Retina (tissue), 1 donor: ENCODE results near the gene TEKT5.
"Not testable (repeated sequence)": the region's sequence is repeated elsewhere in the genome, so short reads cannot be mapped to it uniquely, and the experiment has no call there.

ENCODE experiments used
- DNase-seq: peaks from one replicate; pipeline ENCODE4 v3.0.0-alpha.2; 2016

Gene TEKT5

DNA sequence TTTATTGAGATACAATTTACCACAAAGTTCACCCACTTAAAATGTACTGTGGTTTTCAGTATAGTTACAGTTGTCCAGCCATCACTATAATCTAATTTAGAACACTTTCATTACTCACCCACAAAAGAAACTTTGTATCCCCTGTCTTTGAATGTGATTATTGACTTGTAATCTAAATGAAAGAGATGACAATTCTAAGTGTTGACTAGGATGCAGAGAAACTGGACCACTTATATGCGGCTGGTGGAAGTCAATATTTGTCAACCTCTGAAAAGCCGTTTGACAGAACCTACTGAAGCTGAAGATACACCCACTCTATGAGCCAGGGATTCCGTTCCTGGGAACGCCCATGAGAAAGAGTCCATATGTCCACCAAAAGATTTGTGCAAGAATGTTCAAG is 36.8 kb downstream of the TEKT5 start:
- no peak for DNase-seq

DNA sequence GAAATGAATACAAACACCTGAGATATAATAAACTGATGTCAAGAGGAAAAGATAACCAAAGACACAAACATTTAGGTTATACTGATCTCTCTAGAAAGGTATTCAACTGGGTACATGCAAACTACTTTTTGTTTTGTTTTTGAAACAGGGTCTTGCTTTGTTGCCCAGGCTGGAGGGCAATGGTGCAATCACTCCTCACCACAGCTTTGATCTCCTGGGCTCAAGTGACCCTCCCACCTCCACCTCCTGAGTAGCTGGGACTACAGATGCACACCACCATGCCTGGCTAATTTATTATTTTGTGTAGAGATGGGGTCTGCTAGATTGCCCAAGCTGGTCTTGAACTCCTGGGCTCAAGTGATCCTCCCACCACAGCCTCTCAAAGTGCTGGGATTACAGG is 38.1 kb downstream of the TEKT5 start:
- DNase-seq: no peak

GRCh38 chr16:10655415-10655977 is 39.2 kb downstream of the TEKT5 start:
- DNase-seq: no peak

GRCh38 chr16:10654592-10655414 is 39.9 kb downstream of the TEKT5 start:
- DNase-seq: no peak

DNA sequence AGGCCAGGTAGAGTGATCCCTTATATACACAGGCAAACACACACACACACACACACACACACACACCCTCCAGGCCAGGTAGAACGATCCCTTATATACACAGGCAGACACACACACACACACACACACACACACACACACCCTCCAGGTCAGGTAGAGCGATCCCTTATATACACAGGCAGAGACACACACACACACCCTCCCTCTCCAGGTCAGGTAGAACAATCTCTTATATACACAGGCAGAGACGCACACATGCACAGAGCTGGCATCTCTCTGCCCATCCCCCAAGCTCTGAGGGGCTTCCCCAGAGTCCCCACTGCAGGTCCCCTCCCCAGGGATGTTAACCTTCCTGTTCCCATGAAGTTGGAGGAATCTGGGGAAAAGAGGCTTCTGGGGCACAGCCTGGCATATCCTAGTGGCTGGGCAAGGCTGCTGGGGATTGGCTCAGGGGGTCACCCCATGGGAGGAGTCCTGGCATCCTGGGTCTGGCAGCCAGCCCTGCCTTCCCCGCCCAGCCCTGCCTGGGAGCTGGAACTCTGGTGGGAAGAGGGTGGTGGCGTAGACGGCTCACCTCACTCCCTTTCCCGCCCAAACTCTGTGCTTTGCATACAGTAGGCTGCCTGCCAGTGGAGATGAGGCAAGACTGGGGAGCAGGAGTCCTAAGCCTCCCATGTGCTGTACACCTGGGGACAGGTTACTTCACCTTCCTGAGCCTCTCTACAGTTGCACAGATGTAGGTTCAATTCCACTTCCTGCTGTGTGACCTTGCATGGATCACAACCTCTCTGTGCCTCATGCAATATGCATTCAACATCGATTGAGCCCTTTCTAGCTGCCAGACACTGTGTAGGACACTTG is 41.8 kb downstream of the TEKT5 start:
- DNase-seq: no peak

DNA sequence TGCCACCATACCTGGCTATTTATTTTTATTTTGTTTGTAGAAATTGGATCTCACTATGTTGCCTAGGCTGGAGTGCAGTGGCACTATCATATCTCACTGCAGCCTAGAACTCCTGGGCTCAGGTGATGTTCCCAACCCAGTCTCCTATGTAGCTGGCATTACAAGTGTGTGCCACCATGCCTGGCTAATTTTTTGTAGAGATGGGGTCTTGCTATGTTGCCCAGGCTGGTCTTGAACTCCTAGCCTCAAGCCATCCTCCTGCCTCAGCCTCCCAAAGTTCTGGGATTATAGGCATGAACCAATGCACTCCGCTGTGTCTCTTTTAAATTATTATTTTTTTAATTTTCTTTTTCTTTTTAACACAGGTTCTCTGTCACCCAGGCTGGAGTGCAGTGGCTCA is 45.6 kb downstream of the TEKT5 start:
- DNase-seq: not testable (repeated sequence)

- no peak for DNase-seq
These were observed 46.9 kb downstream of the TEKT5 start for GRCh38 chr16:10647721-10648296.

GRCh38 chr16:10647264-10647720 is 47.4 kb downstream of the TEKT5 start:
- DNase-seq: no peak

- DNase-seq: no peak
These were observed 48.0 kb downstream of the TEKT5 start for GRCh38 chr16:10646581-10647263.

- DNase-seq: no peak
These were observed 48.5 kb downstream of the TEKT5 start for GRCh38 chr16:10646228-10646580.

- no peak for DNase-seq
These were observed 50.6 kb downstream of the TEKT5 start for GRCh38 chr16:10644092-10644491.

DNA sequence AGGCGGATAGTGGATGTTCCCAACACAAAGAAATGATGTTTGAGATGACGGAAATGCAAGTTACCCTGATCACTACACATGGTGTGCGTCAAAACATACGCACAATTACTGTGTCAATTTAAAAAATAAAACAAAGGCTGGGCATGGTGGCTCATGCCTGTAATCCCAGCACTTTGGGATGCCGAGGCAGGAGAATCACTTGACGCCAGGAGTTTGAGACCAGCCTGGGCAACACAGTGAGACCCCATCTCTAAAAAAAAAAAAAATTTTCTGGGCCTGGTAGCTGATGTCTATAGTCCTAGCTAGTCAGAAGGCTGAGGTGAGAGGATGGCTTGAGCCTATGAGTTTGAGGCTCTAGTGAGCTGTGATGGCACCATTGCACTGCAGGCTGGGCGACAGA is 51.8 kb downstream of the TEKT5 start:
- no peak for DNase-seq

GRCh38 chr16:10641953-10642949 is 52.5 kb downstream of the TEKT5 start:
- no peak for DNase-seq

- DNase-seq: no peak
These were observed 53.2 kb downstream of the TEKT5 start for GRCh38 chr16:10641555-10641952.

- DNase-seq: no peak
These were observed 53.8 kb downstream of the TEKT5 start for GRCh38 chr16:10640934-10641333.

- no peak for DNase-seq
These were observed 56.6 kb downstream of the TEKT5 start for GRCh38 chr16:10638101-10638500.

DNA sequence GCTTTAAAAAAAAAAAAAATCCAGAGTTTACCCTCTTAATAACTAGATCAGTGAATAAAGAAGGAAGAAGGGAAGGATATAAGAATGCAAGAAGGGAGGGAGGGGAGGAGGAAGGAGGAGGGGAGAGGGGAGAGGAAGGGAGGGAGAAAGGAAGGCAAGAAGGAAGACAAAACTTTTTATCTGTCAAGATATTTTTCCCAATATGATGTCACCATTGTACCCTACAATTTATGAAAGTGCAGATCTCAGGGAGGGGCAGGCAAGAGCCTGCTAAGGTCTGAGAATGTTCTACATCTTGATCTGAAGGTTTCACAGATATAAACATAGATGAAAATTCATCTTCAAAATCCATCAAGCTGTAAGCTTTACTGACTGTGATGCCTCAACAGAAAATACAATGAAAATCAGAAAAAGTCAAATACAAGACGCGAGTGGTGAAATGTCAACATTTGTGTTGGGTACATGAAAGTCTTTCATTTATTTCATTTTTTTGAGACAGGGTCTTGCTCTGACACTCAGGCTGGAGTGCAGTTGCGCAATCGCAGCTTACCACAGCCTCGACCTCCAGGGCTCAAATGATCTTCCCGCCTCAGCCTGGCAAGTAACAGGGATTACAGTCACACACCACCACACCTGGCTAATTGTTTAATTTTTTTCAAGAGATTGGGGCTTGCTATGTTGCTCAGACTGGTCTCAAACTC is 57.2 kb downstream of the TEKT5 start:
- DNase-seq: no peak

GRCh38 chr16:10635365-10636021 is 59.2 kb downstream of the TEKT5 start:
- DNase-seq: no peak

- DNase-seq: not testable (repeated sequence)
These were observed 61.3 kb downstream of the TEKT5 start for GRCh38 chr16:10633429-10633828.

DNA sequence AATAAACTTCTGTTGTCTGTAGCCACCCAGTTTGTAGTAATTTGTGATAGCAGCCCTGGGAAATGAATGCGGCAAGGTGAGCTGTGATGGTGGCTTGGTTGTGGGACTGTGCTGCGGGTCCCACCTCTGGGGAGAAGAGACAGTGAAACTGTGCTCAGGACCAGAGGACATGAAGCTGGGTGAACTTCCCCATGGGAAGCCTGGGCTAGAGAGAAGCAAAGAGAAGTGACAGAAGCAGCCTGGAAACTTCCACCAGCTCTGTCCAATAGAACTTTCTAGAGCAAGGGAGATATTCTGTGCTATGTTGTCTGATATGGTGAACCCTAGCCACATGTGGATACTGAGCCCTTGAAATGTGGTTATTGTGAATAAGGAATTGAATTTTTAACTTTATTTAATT is 62.8 kb downstream of the TEKT5 start:
- no peak for DNase-seq
